Skeletal muscle satellite cell (primary cell): ENCODE measurements around the gene SMYD2.
A peak's percentile ranks its signal among the peaks of the same experiment; 100 is the strongest.

Source experiments
- H3K27me3 ChIP-seq: 2 replicates; pipeline ENCODE4 v1.7.0; 2013; ENCODE audit warnings: low read length; ENCODE audit not compliant: control insufficient read depth, insufficient read depth
- H3K36me3 ChIP-seq: 2 replicates; pipeline ENCODE4 v1.7.0; 2013; ENCODE audit warnings: mild to moderate bottlenecking, control low read depth, low read length; ENCODE audit not compliant: insufficient read depth
- H3K4me1 ChIP-seq: 2 replicates; pipeline ENCODE4 v1.7.0; 2013; ENCODE audit warnings: low read length; ENCODE audit not compliant: control insufficient read depth, insufficient read depth
- H3K4me2 ChIP-seq: 2 replicates; pipeline ENCODE4 v1.7.0; 2013; ENCODE audit warnings: mild to moderate bottlenecking, low read length
- H3K4me3 ChIP-seq: 2 replicates; pipeline ENCODE4 v1.7.0; 2013; ENCODE audit warnings: low read length
- H3K9ac ChIP-seq: 2 replicates; pipeline ENCODE4 v1.7.0; 2013; ENCODE audit warnings: mild to moderate bottlenecking, low read depth, low read length, moderate library complexity
- H3K9me3 ChIP-seq: replicated peaks from 2 replicates; pipeline ENCODE4 v1.7.0; 2013; ENCODE audit warnings: mild to moderate bottlenecking, control low read depth, low read length

SMYD2 gene

DNA sequence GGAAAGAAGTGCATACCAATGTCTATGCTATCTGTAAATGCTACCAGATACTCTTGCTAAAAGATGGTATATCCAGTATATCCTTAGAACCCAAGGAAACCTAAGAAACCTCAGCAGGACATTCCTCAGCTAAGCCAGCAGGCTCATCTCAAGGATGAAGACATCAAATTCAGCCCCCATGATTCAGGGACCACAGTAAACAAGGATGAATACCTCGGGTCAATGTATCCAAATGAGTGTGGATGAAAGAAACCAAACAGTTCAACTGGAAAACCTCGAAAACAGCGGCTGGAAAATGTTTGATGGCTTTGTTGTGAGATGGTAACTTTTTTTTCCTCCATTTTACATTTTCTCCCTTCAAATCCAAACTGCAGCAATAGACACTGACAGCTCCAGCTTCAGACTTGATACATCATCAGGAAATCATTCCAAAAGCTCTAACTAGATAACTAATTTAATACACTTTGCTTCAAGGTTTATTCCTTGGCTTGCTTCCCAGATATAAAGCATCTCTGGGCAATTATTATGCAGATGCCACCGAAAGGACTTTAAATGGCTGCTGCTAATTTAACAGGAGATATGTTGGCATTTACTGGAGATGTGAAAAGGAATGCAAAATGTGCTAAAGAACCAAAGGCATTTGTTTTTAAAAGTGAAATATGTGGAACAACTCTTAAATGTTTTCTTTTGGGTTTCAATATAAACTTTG, 73.6 kb downstream of the SMYD2 start:
- Histone ChIP-seq H3K27me3 (no peaks in the 10 kb centered on the region), H3K4me3 (no peak overlapping the region), H3K36me3 (peaks cover 74% of the 10 kb centered on the region), H3K9me3 (no peaks in the 10 kb centered on the region), H3K9ac (no peak overlapping the region), H3K4me2 (no peak overlapping the region), H3K4me1 (no peaks in the 10 kb centered on the region)

GRCh38 chr1:214360116-214360515, 79.2 kb downstream of the SMYD2 start:
- H3K4me3 ChIP-seq: no peak overlapping the region
- peaks cover 73% of the 10 kb centered on the region for H3K36me3 ChIP-seq
- H3K27me3 ChIP-seq: no peaks in the 10 kb centered on the region
- no peak overlapping the region for H3K9ac ChIP-seq
- H3K9me3 ChIP-seq: no peaks in the 10 kb centered on the region
- peaks cover 38% of the 10 kb centered on the region for H3K4me1 ChIP-seq
- no peak overlapping the region for H3K4me2 ChIP-seq

DNA sequence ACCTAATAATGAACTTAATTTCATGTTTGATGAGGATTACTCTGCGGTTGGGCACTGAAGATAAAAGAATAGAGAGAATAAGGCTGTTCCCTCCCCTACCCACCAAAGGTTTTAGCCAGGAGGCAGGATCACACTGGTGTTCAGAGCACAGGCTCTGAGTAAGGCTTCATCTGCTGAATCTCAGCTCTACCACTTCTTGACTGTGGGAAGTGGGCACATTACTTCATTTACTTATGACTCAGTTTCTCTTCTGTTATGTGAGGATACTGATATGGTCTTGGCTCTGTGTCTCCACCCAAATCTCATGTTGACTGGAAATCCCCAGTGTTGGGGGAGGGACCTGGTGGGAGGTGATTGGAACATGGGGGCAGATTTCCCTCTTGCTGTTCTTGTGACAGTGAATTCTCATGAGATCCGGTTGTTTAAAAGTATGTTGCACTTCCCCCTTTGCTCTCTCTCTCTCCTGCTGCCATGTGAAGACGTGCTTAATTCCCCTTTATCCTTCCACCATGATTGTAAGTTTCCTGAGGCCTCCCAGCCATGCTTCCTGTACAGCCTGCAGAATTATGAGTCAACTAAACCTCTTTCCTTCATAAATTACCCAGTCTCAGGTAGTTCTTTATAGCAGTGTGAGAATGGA, 79.7 kb downstream of the SMYD2 start:
- Histone ChIP-seq H3K4me1 (peaks cover 39% of the 10 kb centered on the region), H3K9ac (no peak overlapping the region), H3K4me3 (no peak overlapping the region), H3K9me3 (no peaks in the 10 kb centered on the region), H3K27me3 (no peaks in the 10 kb centered on the region), H3K4me2 (no peak overlapping the region), H3K36me3 (peaks cover 71% of the 10 kb centered on the region)

GRCh38 chr1:214361636-214362035, 80.7 kb downstream of the SMYD2 start:
- no peaks in the 10 kb centered on the region for H3K27me3 ChIP-seq
- H3K4me3 ChIP-seq: no peak overlapping the region
- no peak overlapping the region for H3K9ac ChIP-seq
- no peak overlapping the region for H3K4me2 ChIP-seq
- no peaks in the 10 kb centered on the region for H3K9me3 ChIP-seq
- peaks cover 39% of the 10 kb centered on the region for H3K4me1 ChIP-seq
- peaks cover 61% of the 10 kb centered on the region for H3K36me3 ChIP-seq

DNA sequence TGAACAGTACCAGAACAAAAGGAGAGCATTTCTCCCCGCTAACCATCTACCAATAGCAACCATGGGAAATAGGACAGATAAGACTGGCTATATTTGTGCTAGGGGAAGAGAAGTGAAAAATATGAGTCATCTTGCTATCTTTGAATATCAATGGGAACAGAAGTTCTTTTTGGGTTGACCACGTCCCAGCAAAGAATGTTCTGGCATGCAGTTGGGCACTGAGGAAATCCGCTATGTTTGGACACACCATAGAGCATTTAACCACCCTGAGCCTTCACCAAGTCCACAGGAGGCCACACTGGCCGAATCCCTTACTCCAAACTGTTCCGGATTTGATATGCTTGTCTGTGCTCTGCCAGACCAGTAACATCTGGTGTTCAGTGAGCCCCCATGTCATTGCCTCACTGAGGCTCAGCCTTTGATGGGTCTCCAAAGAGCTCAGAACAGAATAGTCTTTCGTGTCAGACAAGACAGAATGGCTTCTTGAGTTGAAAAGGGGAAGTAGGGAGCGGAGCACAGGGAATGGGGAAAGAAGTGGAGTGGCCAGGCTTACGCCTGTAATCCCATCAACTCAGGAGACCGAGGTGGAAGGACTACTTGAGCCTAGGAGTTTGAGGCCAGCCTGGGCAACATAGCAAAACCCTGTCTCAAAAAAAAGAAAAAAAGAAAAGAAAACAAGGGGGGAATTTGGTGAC, 81.4 kb downstream of the SMYD2 start:
- no peaks in the 10 kb centered on the region for H3K27me3 ChIP-seq
- peak overlapping the region; percentile 36 for H3K4me2 ChIP-seq
- peaks cover 58% of the 10 kb centered on the region for H3K36me3 ChIP-seq
- peaks cover 39% of the 10 kb centered on the region for H3K4me1 ChIP-seq
- H3K9me3 ChIP-seq: no peaks in the 10 kb centered on the region
- H3K9ac ChIP-seq: no peak overlapping the region
- H3K4me3 ChIP-seq: no peak overlapping the region

- peaks cover 55% of the 10 kb centered on the region for H3K36me3 ChIP-seq
- H3K27me3 ChIP-seq: no peaks in the 10 kb centered on the region
- no peak overlapping the region for H3K9ac ChIP-seq
- H3K4me2 ChIP-seq: no peak overlapping the region
- H3K4me3 ChIP-seq: no peak overlapping the region
- H3K9me3 ChIP-seq: no peaks in the 10 kb centered on the region
- H3K4me1 ChIP-seq: peaks cover 39% of the 10 kb centered on the region
Observed at GRCh38 chr1:214363386-214363785, 82.4 kb downstream of the SMYD2 start.

DNA sequence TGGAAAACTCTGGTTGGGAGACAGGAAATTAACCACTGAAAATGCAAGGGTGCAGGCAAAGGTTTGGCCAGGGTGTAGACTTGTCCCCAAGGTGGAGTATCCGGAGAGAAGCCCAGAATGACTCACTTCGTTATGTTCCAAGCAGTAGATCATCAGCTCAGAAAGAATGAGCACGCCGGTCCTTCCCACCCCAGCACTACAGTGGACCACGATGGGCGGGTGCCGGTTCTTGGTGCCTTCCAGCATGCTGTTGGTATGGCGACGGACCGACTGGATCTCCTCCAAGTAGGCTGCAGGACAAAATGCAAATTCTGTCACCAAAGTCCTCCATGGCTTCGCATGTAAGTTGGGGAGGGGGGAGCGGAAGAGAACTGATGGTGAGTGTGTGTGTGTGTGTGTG, 83.4 kb downstream of the SMYD2 start:
- H3K36me3 ChIP-seq: peaks cover 63% of the 10 kb centered on the region

DNA sequence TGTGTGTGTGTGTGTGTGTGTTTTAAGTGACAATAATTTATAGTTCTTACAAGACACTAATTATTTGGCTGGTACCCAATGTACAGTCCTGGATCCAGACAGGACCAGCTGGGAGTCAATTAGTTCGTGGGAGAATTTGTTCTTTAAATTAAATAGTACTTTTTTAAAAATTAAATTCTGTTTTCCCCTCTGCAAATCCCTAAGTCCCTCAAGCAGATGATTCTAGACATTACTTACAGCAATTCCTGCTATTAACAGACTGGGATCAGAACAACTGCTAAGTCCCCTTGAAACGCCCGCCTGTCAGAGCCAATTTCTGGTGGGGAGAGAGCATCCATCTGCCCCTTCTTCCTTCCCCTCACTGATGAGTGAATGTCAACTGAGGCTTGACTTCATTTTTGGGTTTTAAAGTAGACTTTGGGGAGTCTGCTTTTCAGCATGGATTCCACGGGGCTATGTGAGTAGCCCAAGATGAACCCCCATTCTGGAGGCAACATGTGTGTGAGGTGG, 83.9 kb downstream of the SMYD2 start:
- Histone ChIP-seq H3K9me3 (no peaks in the 10 kb centered on the region), H3K36me3 (peaks cover 63% of the 10 kb centered on the region), H3K4me2 (no peak overlapping the region), H3K4me1 (peaks cover 39% of the 10 kb centered on the region), H3K4me3 (no peak overlapping the region), H3K27me3 (no peaks in the 10 kb centered on the region), H3K9ac (no peak overlapping the region)

More for the DNA sequence above, 83.4 kb downstream of the SMYD2 start:
- no peak overlapping the region for H3K4me3 ChIP-seq
- no peak overlapping the region for H3K4me2 ChIP-seq
- no peaks in the 10 kb centered on the region for H3K9me3 ChIP-seq
- H3K4me1 ChIP-seq: peaks cover 39% of the 10 kb centered on the region
- no peak overlapping the region for H3K9ac ChIP-seq
- H3K27me3 ChIP-seq: no peaks in the 10 kb centered on the region

DNA sequence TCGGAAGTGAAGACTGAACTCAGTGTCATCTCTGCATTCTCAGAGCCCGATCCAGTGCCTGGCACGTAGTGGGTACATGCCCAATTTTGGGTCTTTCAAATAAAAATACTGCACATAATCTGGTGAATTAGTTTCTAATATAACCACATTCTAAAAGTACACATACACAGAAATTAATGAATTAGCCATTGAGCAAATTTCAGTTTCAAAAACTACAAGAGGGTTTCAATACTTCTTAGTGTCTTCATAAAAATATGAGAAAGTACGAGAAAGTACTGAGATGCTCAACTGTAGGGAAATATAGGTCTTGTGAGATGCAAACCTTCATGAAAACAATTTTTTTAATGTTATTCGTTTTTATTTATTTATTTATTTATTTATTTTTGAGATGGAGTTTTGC, 86.9 kb downstream of the SMYD2 start:
- Histone ChIP-seq H3K4me3 (no peak overlapping the region), H3K4me2 (no peak overlapping the region), H3K27me3 (no peaks in the 10 kb centered on the region), H3K9me3 (no peaks in the 10 kb centered on the region), H3K36me3 (peaks cover 67% of the 10 kb centered on the region), H3K9ac (no peak overlapping the region), H3K4me1 (peaks cover 31% of the 10 kb centered on the region)

GRCh38 chr1:214369364-214369763, 88.4 kb downstream of the SMYD2 start:
- H3K9ac ChIP-seq: no peak overlapping the region
- H3K4me1 ChIP-seq: peaks cover 16% of the 10 kb centered on the region
- no peaks in the 10 kb centered on the region for H3K27me3 ChIP-seq
- H3K36me3 ChIP-seq: peaks cover 70% of the 10 kb centered on the region
- H3K4me3 ChIP-seq: no peak overlapping the region
- H3K4me2 ChIP-seq: no peak overlapping the region
- H3K9me3 ChIP-seq: no peaks in the 10 kb centered on the region

- peaks cover 7% of the 10 kb centered on the region for H3K4me1 ChIP-seq
- H3K36me3 ChIP-seq: peaks cover 74% of the 10 kb centered on the region
- no peak overlapping the region for H3K4me3 ChIP-seq
- no peaks in the 10 kb centered on the region for H3K27me3 ChIP-seq
- H3K9ac ChIP-seq: no peak overlapping the region
- H3K9me3 ChIP-seq: no peaks in the 10 kb centered on the region
- H3K4me2 ChIP-seq: no peak overlapping the region
Observed at GRCh38 chr1:214370615-214371014, 89.7 kb downstream of the SMYD2 start.
